Liver (tissue), 9 donors: ENCODE data around the gene HDAC8. TPM values are rescaled to one million over a fixed set of nuclear protein-coding genes. Genes with fewer than 3 reads are reported as not detected.

Experiments
- DNase-seq: peaks from one replicate; pipeline ENCODE4 v3.0.0-alpha.2; 2017; ENCODE audit warnings: low spot score
- H3K27ac ChIP-seq, 2 donors: one replicate each; pipeline ENCODE4 v1.7.0; 2013; ENCODE audit warnings: inconsistent platforms in 2 of 2, low read length in 2 of 2, control low read depth in 1 of 2, low read depth in 1 of 2, mild to moderate bottlenecking in 1 of 2
- H3K27me3 ChIP-seq, 4 donors: one replicate each; pipeline versions ENCODE4 v1.6.1 to v1.7.0; 2013; ENCODE audit warnings: low read length in 3 of 4, inconsistent platforms in 1 of 4, mild to moderate bottlenecking in 1 of 4, moderate library complexity in 1 of 4; ENCODE audit not compliant: control insufficient read depth in 4 of 4, insufficient read depth in 4 of 4
- H3K36me3 ChIP-seq, 4 donors: one replicate each; pipeline versions ENCODE4 v1.6.1 to v1.7.0; 2013; ENCODE audit warnings: low read length in 3 of 4, mild to moderate bottlenecking in 3 of 4, low read depth in 1 of 4, moderate library complexity in 1 of 4; ENCODE audit not compliant: control insufficient read depth in 4 of 4, insufficient read depth in 3 of 4
- H3K4me1 ChIP-seq, 4 donors: one replicate each; pipeline versions ENCODE4 v1.6.1 to v1.7.0; 2013; ENCODE audit warnings: low read length in 3 of 4, mild to moderate bottlenecking in 3 of 4, moderate library complexity in 1 of 4; ENCODE audit not compliant: control insufficient read depth in 4 of 4, insufficient read depth in 4 of 4
- H3K4me3 ChIP-seq, 3 donors: one replicate each; pipeline versions ENCODE4 v1.6.1 to v1.7.0; 2013; ENCODE audit warnings: low read length in 3 of 3, control low read depth in 1 of 3, low read depth in 1 of 3, mild to moderate bottlenecking in 1 of 3
- H3K9ac ChIP-seq, 2 donors: one replicate each; pipeline ENCODE4 v1.7.0; 2013; ENCODE audit warnings: low read length in 2 of 2, mild to moderate bottlenecking in 2 of 2, moderate library complexity in 2 of 2, control low read depth in 1 of 2, low read depth in 1 of 2
- H3K9me3 ChIP-seq, 4 donors: one replicate each; pipeline versions ENCODE4 v1.6.1 to v1.7.0; 2013; ENCODE audit warnings: low read length in 3 of 4; ENCODE audit not compliant: control insufficient read depth in 4 of 4
- EGR1 ChIP-seq, 2 donors: IDR thresholded peaks; 2 replicates each; pipeline ENCODE4 v1.6.1; 2016 to 2018; ENCODE audit warnings: antibody characterized with exemption in 2 of 2, low read depth in 2 of 2
- FOXA1 ChIP-seq: IDR thresholded peaks from 2 replicates; pipeline ENCODE4 v1.6.1; 2016; ENCODE audit warnings: antibody characterized with exemption
- FOXA2 ChIP-seq: IDR thresholded peaks from 2 replicates; pipeline ENCODE4 v1.6.1; 2016; ENCODE audit warnings: antibody characterized with exemption
- HNF4A ChIP-seq, 2 donors: conservative IDR thresholded peaks; 2 replicates each; pipeline ENCODE4 v1.6.1; 2016; ENCODE audit warnings: antibody characterized with exemption in 2 of 2, mild to moderate bottlenecking in 2 of 2
- JUND ChIP-seq, 2 donors: IDR thresholded peaks; 2 replicates each; pipeline ENCODE4 v1.6.1; 2016; ENCODE audit warnings: antibody characterized with exemption in 2 of 2
- MAX ChIP-seq: IDR thresholded peaks from 2 replicates; pipeline ENCODE4 v1.6.1; 2016; ENCODE audit warnings: antibody characterized with exemption
- NR2F2 ChIP-seq: IDR thresholded peaks from 2 replicates; pipeline ENCODE4 v1.6.1; 2016; ENCODE audit warnings: antibody characterized with exemption
- RAD21 ChIP-seq, 2 donors: IDR thresholded peaks; 2 replicates each; pipeline ENCODE4 v1.6.1; 2016; ENCODE audit warnings: antibody characterized with exemption in 2 of 2, mild to moderate bottlenecking in 2 of 2
- SP1 ChIP-seq: IDR thresholded peaks from 2 replicates; pipeline ENCODE4 v1.6.1; 2018; ENCODE audit warnings: antibody characterized with exemption, mild to moderate bottlenecking
- YY1 ChIP-seq: IDR thresholded peaks from 2 replicates; pipeline ENCODE4 v1.6.1; 2016; ENCODE audit warnings: antibody characterized with exemption, mild to moderate bottlenecking
- WGBS: extraction: QIAGEN DNeasy Blood & Tissue Kit; methylation state at CpG from one replicate; pipeline ENCODE4 v1.1.7; 2013; 5-methylcytosine and 5-hydroxymethylcytosine counted together
- polyA plus RNA-seq, 2 donors: library from polyadenylated mRNA; stranded (reverse) in 1 of 2; unstranded in 1 of 2; fragments of 200-250 nt in 1 of 2; fragments of >200 nt in 1 of 2; fragmentation: Nextera tagmentation in 1 of 2; extraction: Ambion mirVana in 1 of 2; gene quantifications; one replicate each; pipeline versions ENCODE4 v1.2.1 to v1.2.3, GENCODE V29; 2013 to 2015
- total RNA-seq, 2 donors: library from RNA; depleted of rRNA; stranded (reverse); fragments of >200 nt; gene quantifications; one replicate each; pipeline ENCODE4 v1.2.3, GENCODE V29; 2014
- TF ChIP-seq, protein P1 (sequence below): IDR thresholded peaks from 2 replicates; pipeline ENCODE4 v1.6.1; 2016; ENCODE audit warnings: antibody characterized with exemption
- TF ChIP-seq, protein P2 (sequence below): IDR thresholded peaks from 2 replicates; pipeline ENCODE4 v1.6.1; 2016; ENCODE audit warnings: antibody characterized with exemption, mild to moderate bottlenecking
- TF ChIP-seq, protein P3 (sequence below): fragments of 150-350 bp; IDR thresholded peaks from 2 replicates; pipeline ENCODE4 v1.5.1; 2017; ENCODE audit warnings: improper control_type of control experiment, low read depth, low read length; ENCODE audit not compliant: missing input control
- TF ChIP-seq, protein P4 (sequence below): IDR thresholded peaks from 2 replicates; pipeline ENCODE4 v1.6.1; 2016; ENCODE audit warnings: antibody characterized with exemption
- donor health status: healthy.
- donor health status: healthy.
- donor health status: healthy.
- donor health status: healthy.
- donor health status: healthy.

HDAC8 gene
- total and polyA plus RNA-seq, 4 donors, result 11.1 to 30.4 (median 14.0) TPM

DNA sequence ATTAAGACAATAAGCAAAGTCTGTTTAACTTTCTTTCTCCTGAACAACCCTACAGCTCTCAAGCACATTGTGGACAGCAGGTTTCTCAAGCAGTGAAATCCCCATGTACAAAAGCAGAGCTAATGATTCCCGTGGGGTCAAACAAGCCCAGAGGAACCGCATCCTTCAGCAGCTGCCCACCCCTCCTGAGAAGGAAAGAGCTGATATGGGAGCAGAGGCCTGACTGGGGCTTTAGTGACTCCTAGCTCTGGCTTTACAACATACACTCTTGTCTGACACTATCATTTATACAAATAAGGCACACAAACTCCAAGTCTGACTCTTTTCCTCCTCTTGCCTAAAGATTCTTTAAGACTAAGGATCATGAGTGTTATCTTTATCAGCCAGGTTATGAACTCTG is 32.8 kb downstream of the HDAC8 start:
- H3K27ac ChIP-seq, result no peak overlapping the region
- no peak overlapping the region for H3K9ac ChIP-seq
- no peaks in the 10 kb centered on the region for H3K36me3 ChIP-seq
- H3K27me3 ChIP-seq, result no peaks in the 10 kb centered on the region
- DNase-seq, result no peak
- TF ChIP-seq YY1, result no peak
- TF ChIP-seq SP1, result no peak
- TF ChIP-seq, protein P1, sequence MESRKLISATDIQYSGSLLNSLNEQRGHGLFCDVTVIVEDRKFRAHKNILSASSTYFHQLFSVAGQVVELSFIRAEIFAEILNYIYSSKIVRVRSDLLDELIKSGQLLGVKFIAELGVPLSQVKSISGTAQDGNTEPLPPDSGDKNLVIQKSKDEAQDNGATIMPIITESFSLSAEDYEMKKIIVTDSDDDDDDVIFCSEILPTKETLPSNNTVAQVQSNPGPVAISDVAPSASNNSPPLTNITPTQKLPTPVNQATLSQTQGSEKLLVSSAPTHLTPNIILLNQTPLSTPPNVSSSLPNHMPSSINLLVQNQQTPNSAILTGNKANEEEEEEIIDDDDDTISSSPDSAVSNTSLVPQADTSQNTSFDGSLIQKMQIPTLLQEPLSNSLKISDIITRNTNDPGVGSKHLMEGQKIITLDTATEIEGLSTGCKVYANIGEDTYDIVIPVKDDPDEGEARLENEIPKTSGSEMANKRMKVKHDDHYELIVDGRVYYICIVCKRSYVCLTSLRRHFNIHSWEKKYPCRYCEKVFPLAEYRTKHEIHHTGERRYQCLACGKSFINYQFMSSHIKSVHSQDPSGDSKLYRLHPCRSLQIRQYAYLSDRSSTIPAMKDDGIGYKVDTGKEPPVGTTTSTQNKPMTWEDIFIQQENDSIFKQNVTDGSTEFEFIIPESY, result no peak
- TF ChIP-seq FOXA2, result no peak
- TF ChIP-seq, protein P2, sequence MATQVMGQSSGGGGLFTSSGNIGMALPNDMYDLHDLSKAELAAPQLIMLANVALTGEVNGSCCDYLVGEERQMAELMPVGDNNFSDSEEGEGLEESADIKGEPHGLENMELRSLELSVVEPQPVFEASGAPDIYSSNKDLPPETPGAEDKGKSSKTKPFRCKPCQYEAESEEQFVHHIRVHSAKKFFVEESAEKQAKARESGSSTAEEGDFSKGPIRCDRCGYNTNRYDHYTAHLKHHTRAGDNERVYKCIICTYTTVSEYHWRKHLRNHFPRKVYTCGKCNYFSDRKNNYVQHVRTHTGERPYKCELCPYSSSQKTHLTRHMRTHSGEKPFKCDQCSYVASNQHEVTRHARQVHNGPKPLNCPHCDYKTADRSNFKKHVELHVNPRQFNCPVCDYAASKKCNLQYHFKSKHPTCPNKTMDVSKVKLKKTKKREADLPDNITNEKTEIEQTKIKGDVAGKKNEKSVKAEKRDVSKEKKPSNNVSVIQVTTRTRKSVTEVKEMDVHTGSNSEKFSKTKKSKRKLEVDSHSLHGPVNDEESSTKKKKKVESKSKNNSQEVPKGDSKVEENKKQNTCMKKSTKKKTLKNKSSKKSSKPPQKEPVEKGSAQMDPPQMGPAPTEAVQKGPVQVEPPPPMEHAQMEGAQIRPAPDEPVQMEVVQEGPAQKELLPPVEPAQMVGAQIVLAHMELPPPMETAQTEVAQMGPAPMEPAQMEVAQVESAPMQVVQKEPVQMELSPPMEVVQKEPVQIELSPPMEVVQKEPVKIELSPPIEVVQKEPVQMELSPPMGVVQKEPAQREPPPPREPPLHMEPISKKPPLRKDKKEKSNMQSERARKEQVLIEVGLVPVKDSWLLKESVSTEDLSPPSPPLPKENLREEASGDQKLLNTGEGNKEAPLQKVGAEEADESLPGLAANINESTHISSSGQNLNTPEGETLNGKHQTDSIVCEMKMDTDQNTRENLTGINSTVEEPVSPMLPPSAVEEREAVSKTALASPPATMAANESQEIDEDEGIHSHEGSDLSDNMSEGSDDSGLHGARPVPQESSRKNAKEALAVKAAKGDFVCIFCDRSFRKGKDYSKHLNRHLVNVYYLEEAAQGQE, result no peak
- no peak for TF ChIP-seq FOXA1
- no peak for TF ChIP-seq EGR1 (IDR thresholded peaks at IDR 0.05; ENCODE audit: low read depth in 2 of 2)
- no peaks in the 10 kb centered on the region for H3K9me3 ChIP-seq
- WGBS, result 96% methylated on average over 2 of the region's 2 CpGs
- H3K4me3 ChIP-seq, result no peak overlapping the region
- peaks cover 0 to 2% (median 0%) of the 10 kb centered on the region in 4 donors for H3K4me1 ChIP-seq

- H3K27me3 ChIP-seq, result no peaks in the 10 kb centered on the region
- H3K4me1 ChIP-seq, result peaks cover 0 to 2% (median 0%) of the 10 kb centered on the region in 4 donors
- 96% methylated on average over 1 of the region's 1 CpG for WGBS
- TF ChIP-seq NR2F2 (no peak), FOXA2 (no peak), YY1 (no peak), RAD21 (IDR thresholded peaks at IDR 0.05) (no peak), SP1 (no peak), HNF4A (conservative IDR thresholded peaks at IDR 0.05) (no peak), JUND (IDR thresholded peaks at IDR 0.05) (no peak), MAX (no peak)
- TF ChIP-seq, protein P3, sequence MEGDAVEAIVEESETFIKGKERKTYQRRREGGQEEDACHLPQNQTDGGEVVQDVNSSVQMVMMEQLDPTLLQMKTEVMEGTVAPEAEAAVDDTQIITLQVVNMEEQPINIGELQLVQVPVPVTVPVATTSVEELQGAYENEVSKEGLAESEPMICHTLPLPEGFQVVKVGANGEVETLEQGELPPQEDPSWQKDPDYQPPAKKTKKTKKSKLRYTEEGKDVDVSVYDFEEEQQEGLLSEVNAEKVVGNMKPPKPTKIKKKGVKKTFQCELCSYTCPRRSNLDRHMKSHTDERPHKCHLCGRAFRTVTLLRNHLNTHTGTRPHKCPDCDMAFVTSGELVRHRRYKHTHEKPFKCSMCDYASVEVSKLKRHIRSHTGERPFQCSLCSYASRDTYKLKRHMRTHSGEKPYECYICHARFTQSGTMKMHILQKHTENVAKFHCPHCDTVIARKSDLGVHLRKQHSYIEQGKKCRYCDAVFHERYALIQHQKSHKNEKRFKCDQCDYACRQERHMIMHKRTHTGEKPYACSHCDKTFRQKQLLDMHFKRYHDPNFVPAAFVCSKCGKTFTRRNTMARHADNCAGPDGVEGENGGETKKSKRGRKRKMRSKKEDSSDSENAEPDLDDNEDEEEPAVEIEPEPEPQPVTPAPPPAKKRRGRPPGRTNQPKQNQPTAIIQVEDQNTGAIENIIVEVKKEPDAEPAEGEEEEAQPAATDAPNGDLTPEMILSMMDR, result no peak
- TF ChIP-seq, protein P4, sequence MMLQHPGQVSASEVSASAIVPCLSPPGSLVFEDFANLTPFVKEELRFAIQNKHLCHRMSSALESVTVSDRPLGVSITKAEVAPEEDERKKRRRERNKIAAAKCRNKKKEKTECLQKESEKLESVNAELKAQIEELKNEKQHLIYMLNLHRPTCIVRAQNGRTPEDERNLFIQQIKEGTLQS, result no peak
- TF ChIP-seq, protein P2, result no peak
- no peak overlapping the region for H3K4me3 ChIP-seq
- DNase-seq, result no peak
- no peaks in the 10 kb centered on the region for H3K36me3 ChIP-seq
- H3K9ac ChIP-seq, result no peak overlapping the region
- no peak overlapping the region for H3K27ac ChIP-seq
- no peaks in the 10 kb centered on the region for H3K9me3 ChIP-seq
These were observed 36.1 kb downstream of the HDAC8 start for GRCh38 chrX:72536542-72536941.
